GM12878 (cell line): ENCODE results near the gene ST7. TPM values are rescaled to one million over a fixed set of nuclear protein-coding genes. Genes with fewer than 3 reads are reported as not detected.

Experiments used
- ATAC-seq: fragments of 200-7000 bp; cut with Tn5 transposase; 3 replicates; pipeline ENCODE4 v1.9.1; 2020; ENCODE audit warnings: mild to moderate bottlenecking, moderate library complexity
- BruUV-seq: library from RNA; stranded (reverse); fragments of 400-500 nt; replicated peaks from 2 replicates; lab custom pipeline; 2021; lab: Mats Ljungman, UMichigan
- CTCF ChIA-PET: fragments of 300-600 bp; sonication (Branson Sonifier 250); formaldehyde crosslinking; extraction: SDS; loops from one replicate; lab custom pipeline; 2021; ENCODE audit warnings: inconsistent platforms; lab: Yijun Ruan, JAX
- POLR2A ChIA-PET: fragments of 350-600 bp; formaldehyde crosslinking; extraction: SDS; loops from one replicate; lab custom pipeline; 2021; ENCODE audit warnings: inconsistent platforms; lab: Charles Lee
- RAD21 ChIA-PET: fragments of 300-600 bp; sonication (Branson Sonifier 250); formaldehyde crosslinking; loops from one replicate; lab custom pipeline; 2023; ENCODE audit warnings: antibody characterized with exemption; ENCODE audit not compliant: unreplicated experiment; lab: Charles Lee
- SMC1A ChIA-PET: fragments of 300-600 bp; sonication (Branson Sonifier 250); formaldehyde crosslinking; loops from one replicate; lab custom pipeline; 2023; ENCODE audit not compliant: unreplicated experiment, uncharacterized antibody; lab: Charles Lee
- DNase-seq: peaks from one replicate; pipeline ENCODE4 v3.0.0-alpha.2; 2011; ENCODE audit warnings: low read depth, low spot score
- FAIRE-seq: peaks from 3 replicates; lab custom pipeline; 2011; peaks lifted over from hg19 to GRCh38; lab: Jason Lieb, UNC
- H2AFZ ChIP-seq: 2 replicates; pipeline ENCODE4 v1.6.0; 2011; ENCODE audit warnings: low read depth, low read length, control low read depth; ENCODE audit not compliant: control insufficient read depth
- H3K27ac ChIP-seq: 2 replicates; pipeline ENCODE4 v1.5.1; 2011; ENCODE audit warnings: control low read depth; ENCODE audit not compliant: control insufficient read depth, insufficient read depth
- H3K27me3 ChIP-seq, 2 experiments: replicated peaks in 1 of 2; 2 replicates each; pipeline versions ENCODE4 v1.6.0 to v1.6.1; 2011; ENCODE audit warnings: low read length in 1 of 2; ENCODE audit not compliant: control insufficient read depth in 2 of 2, insufficient read depth in 2 of 2
- H3K36me3 ChIP-seq, 2 experiments: 2 replicates each; pipeline ENCODE4 v1.5.1; 2011; ENCODE audit warnings: low read length in 1 of 2; ENCODE audit not compliant: control insufficient read depth in 2 of 2, insufficient read depth in 2 of 2
- H3K4me1 ChIP-seq: 2 replicates; pipeline ENCODE4 v1.6.1; 2011; ENCODE audit warnings: mild to moderate bottlenecking, low read length, moderate library complexity, mixed read lengths; ENCODE audit not compliant: control insufficient read depth, insufficient read depth
- H3K4me2 ChIP-seq: 2 replicates; pipeline ENCODE4 v1.6.0; 2011; ENCODE audit warnings: control low read depth; ENCODE audit not compliant: control insufficient read depth, insufficient read depth
- H3K4me3 ChIP-seq: fragments of 200-600 bp; sonication (generic); 2 replicates; pipeline ENCODE4 v1.5.1; 2016
- H3K79me2 ChIP-seq: 2 replicates; pipeline ENCODE4 v1.6.0; 2011; ENCODE audit warnings: low read length; ENCODE audit not compliant: control insufficient read depth, insufficient read depth
- H3K9ac ChIP-seq: 2 replicates; pipeline ENCODE4 v1.8.0; 2011; ENCODE audit warnings: low read length, control low read depth, mixed read lengths; ENCODE audit not compliant: control insufficient read depth, insufficient read depth
- H3K9me3 ChIP-seq: replicated peaks from 3 replicates; pipeline ENCODE4 v1.5.1; 2011; ENCODE audit warnings: mild to moderate bottlenecking, low read length; ENCODE audit not compliant: control insufficient read depth, insufficient read depth
- H4K20me1 ChIP-seq: 2 replicates; pipeline ENCODE4 v1.6.0; 2011; ENCODE audit not compliant: control insufficient read depth, insufficient read depth
- BMI1 ChIP-seq: fragments of 450-650 bp; IDR thresholded peaks from 2 replicates; pipeline ENCODE4 v1.6.1; 2016; ENCODE audit warnings: mild to moderate bottlenecking, moderate library complexity, borderline replicate concordance
- CBX5 ChIP-seq: sonication (generic); IDR thresholded peaks from 2 replicates; pipeline ENCODE4 v1.6.1; 2016; ENCODE audit warnings: low read depth, moderate library complexity, mild to moderate bottlenecking, inconsistent platforms
- E2F4 ChIP-seq: IDR thresholded peaks from 2 replicates; pipeline ENCODE4 v1.6.1; 2012; ENCODE audit warnings: low read depth, low read length, improper control_type of control experiment
- HDAC6 ChIP-seq: fragments of 200-600 bp; sonication (generic); IDR thresholded peaks from one replicate; pipeline ENCODE4 v1.8.0; 2017; ENCODE audit warnings: antibody characterized with exemption; ENCODE audit not compliant: unreplicated experiment
- IKZF2 ChIP-seq, 2 experiments: fragments of 450-650 bp; IDR thresholded peaks; 2 replicates each; pipeline ENCODE4 v1.6.1; 2017; ENCODE audit warnings: mild to moderate bottlenecking in 2 of 2, moderate library complexity in 2 of 2
- IRF5 ChIP-seq: fragments of 450-650 bp; IDR thresholded peaks from 2 replicates; pipeline ENCODE4 v1.6.1; 2017; ENCODE audit warnings: borderline replicate concordance
- KDM1A ChIP-seq: fragments of 200-600 bp; sonication (generic); IDR thresholded peaks from 2 replicates; pipeline ENCODE4 v1.6.1; 2016; ENCODE audit warnings: borderline replicate concordance
- NBN ChIP-seq: fragments of 450-650 bp; IDR thresholded peaks from 2 replicates; pipeline ENCODE4 v1.6.1; 2016
- NFXL1 ChIP-seq: fragments of 450-650 bp; IDR thresholded peaks from 2 replicates; pipeline ENCODE4 v1.6.1; 2017; ENCODE audit warnings: antibody characterized with exemption, mild to moderate bottlenecking, borderline replicate concordance
- PKNOX1 ChIP-seq: fragments of 450-650 bp; IDR thresholded peaks from 2 replicates; pipeline ENCODE4 v1.6.1; 2016; ENCODE audit warnings: mild to moderate bottlenecking
- PML ChIP-seq: IDR thresholded peaks from 2 replicates; pipeline ENCODE4 v1.6.1; 2012; ENCODE audit warnings: low read length, inconsistent platforms
- POLR2A ChIP-seq: IDR thresholded peaks from 2 replicates; pipeline ENCODE4 v1.6.1; 2011; ENCODE audit warnings: low read depth, mild to moderate bottlenecking, low read length
- POLR2AphosphoS5 ChIP-seq: IDR thresholded peaks from 2 replicates; pipeline ENCODE4 v1.6.1; 2011; ENCODE audit warnings: mild to moderate bottlenecking, low read length, inconsistent platforms
- RBBP5 ChIP-seq: fragments of 200-600 bp; sonication (generic); conservative IDR thresholded peaks from 2 replicates; pipeline ENCODE4 v1.6.1; 2016
- SUPT20H ChIP-seq: IDR thresholded peaks from 2 replicates; pipeline ENCODE4 v1.6.1; 2011; ENCODE audit warnings: low read depth, mild to moderate bottlenecking, low read length, moderate library complexity, borderline replicate concordance; ENCODE audit not compliant: control insufficient read depth
- TBL1XR1 ChIP-seq: IDR thresholded peaks from 2 replicates; pipeline ENCODE4 v1.6.1; 2012; ENCODE audit warnings: low read depth, low read length, improper control_type of control experiment
- ZBTB33 ChIP-seq: fragments of 450-650 bp; IDR thresholded peaks from 2 replicates; pipeline ENCODE4 v1.6.1; 2017; ENCODE audit warnings: mild to moderate bottlenecking
- ZNF24 ChIP-seq: fragments of 450-650 bp; IDR thresholded peaks from 2 replicates; pipeline ENCODE4 v1.6.1; 2017; ENCODE audit warnings: antibody characterized with exemption, mild to moderate bottlenecking
- WGBS: methylation state at CpG from one replicate; pipeline ENCODE4 v1.1.6; 2016; ENCODE audit warnings: low lambda C conversion rate; ENCODE audit not compliant: insufficient replicate concordance, insufficient coverage; ENCODE audit errors: missing lambda C conversion rate; 5-methylcytosine and 5-hydroxymethylcytosine counted together
- in situ Hi-C: fragments of 300-500 bp; cut with MboI; formaldehyde crosslinking; loops from 9 replicates; pipeline ENCODE4 v1.14.3; 2018; ENCODE audit warnings: mixed read lengths
- intact Hi-C: fragments of 100-400 bp; cut with micrococcal nuclease; formaldehyde crosslinking; loops from one replicate; pipeline ENCODE4 v1.14.2; 2022; ENCODE audit not compliant: unreplicated experiment
- polyA plus RNA-seq, 11 experiments: library from polyadenylated mRNA; depleted of rRNA in 4 of 11; unstranded in 6 of 11; stranded (reverse) in 5 of 11; fragments of >200 nt; fragmentation: Nextera tagmentation in 4 of 11; fragmentation: Illumina TruSeq in 1 of 11; extraction: Ambion mirVana in 4 of 11; extraction: Trizol in 1 of 11; gene quantifications; 1 replicate in 1 of 11; 2 replicates in 10 of 11; pipeline versions ENCODE4 v1.2.1 to v1.2.3, GENCODE V29; 2011 to 2016; ENCODE audit warnings: inconsistent platforms in 2 of 11, missing spikeins in 2 of 11, low read depth in 1 of 11
- total RNA-seq, 4 experiments: library from RNA; depleted of rRNA in 3 of 4; stranded (reverse); fragments of >200 nt in 3 of 4; fragmentation: Illumina TruSeq in 1 of 4; extraction: Trizol in 1 of 4; gene quantifications; 2 replicates each; pipeline versions ENCODE4 v1.2.1 to v1.2.3, GENCODE V29; 2013 to 2021
- TF ChIP-seq, protein P1 (sequence below): fragments of 450-650 bp; IDR thresholded peaks from 2 replicates; pipeline ENCODE4 v1.6.1; 2017; ENCODE audit warnings: antibody characterized with exemption, mild to moderate bottlenecking, moderate library complexity

The ST7 gene
- total and polyA plus RNA-seq, 10 of the 15 experiments (the other 5 are each of a cell fraction or from before 2014, with no cell fraction given): 27.7 to 76.4 (median 53.6) TPM

DNA sequence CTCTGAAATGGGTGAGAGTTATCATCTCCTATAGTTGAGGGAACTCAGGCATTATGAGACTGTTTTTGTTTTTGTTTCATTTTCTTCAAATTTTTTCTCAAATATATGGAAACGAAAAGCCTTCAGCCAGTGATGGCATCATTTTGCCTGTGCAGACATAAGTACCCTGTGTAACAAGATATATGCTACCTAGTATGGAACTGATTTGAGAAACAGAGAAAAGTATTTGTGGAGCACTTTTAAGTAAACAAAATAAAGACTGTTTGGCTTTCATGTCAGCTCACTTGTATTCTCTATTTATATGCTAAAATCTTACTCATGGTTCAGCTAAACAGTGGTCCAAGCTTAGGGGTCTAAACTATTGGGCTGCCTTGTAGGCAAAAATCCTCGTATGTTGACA is 219.0 kb downstream of the ST7 start:
- no peak overlapping the region for H2AFZ ChIP-seq
- ATAC-seq: no peak
- H3K9me3 ChIP-seq: no peaks in the 10 kb centered on the region
- H4K20me1 ChIP-seq: no peaks in the 10 kb centered on the region
- SMC1A ChIA-PET: no interaction called here
- peaks cover 2 to 28% of the 10 kb centered on the region in 2 experiments for H3K36me3 ChIP-seq
- no peak overlapping the region for H3K27ac ChIP-seq
- no peak overlapping the region for H3K9ac ChIP-seq
- intact Hi-C loops: no loop called here
- RAD21 ChIA-PET: no interaction called here
- POLR2A ChIA-PET: no interaction called here
- 100% methylated on average over 2 of the region's 2 CpGs for WGBS
- no peaks in the 10 kb centered on the region for H3K27me3 ChIP-seq
- in situ Hi-C loops: no loop called here
- no peak for FAIRE-seq
- H3K79me2 ChIP-seq: no peaks in the 10 kb centered on the region
- DNase-seq: no peak
- TF ChIP-seq E2F4 (no peak), SUPT20H (no peak), NBN (no peak), BMI1 (no peak), TBL1XR1 (no peak), PKNOX1 (no peak), HDAC6 (no peak), IRF5 (no peak), KDM1A (no peak), POLR2A (no peak), PML (no peak), POLR2AphosphoS5 (no peak), IKZF2 (IDR thresholded peaks at IDR 0.05) (no peak), RBBP5 (no peak), ZNF24 (no peak), CBX5 (no peak), ZBTB33 (no peak), NFXL1 (no peak)
- TF ChIP-seq, protein P1, sequence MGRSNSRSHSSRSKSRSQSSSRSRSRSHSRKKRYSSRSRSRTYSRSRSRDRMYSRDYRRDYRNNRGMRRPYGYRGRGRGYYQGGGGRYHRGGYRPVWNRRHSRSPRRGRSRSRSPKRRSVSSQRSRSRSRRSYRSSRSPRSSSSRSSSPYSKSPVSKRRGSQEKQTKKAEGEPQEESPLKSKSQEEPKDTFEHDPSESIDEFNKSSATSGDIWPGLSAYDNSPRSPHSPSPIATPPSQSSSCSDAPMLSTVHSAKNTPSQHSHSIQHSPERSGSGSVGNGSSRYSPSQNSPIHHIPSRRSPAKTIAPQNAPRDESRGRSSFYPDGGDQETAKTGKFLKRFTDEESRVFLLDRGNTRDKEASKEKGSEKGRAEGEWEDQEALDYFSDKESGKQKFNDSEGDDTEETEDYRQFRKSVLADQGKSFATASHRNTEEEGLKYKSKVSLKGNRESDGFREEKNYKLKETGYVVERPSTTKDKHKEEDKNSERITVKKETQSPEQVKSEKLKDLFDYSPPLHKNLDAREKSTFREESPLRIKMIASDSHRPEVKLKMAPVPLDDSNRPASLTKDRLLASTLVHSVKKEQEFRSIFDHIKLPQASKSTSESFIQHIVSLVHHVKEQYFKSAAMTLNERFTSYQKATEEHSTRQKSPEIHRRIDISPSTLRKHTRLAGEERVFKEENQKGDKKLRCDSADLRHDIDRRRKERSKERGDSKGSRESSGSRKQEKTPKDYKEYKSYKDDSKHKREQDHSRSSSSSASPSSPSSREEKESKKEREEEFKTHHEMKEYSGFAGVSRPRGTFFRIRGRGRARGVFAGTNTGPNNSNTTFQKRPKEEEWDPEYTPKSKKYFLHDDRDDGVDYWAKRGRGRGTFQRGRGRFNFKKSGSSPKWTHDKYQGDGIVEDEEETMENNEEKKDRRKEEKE: no peak
- CTCF ChIA-PET: interaction anchor here (0.6 kb wide), 1 partner anchor 28 kb away, joined by 3 read pairs; no protein-coding TSS in a partner anchor
- H3K4me3 ChIP-seq: no peak overlapping the region
- BruUV-seq: no TSS peak
- no peak overlapping the region for H3K4me2 ChIP-seq
- no peaks in the 10 kb centered on the region for H3K4me1 ChIP-seq
